GOT3 (cell line): Measurements from ENCODE around the gene ACAD11.
"Not testable (repeated sequence)": the region's sequence is repeated elsewhere in the genome, so short reads cannot be mapped to it uniquely, and the experiment has no call there.

Experiments used
- DNase-seq: peaks from one replicate; lab custom pipeline; 2025; ENCODE audit warnings: mixed read lengths; lab: John Stamatoyannopoulos, UW

Gene ACAD11

GRCh38 chr3:132645058-132645457, 14.6 kb downstream of the ACAD11 start:
- no peak for DNase-seq

- DNase-seq: no peak
Observed at GRCh38 chr3:132643366-132643765, 16.2 kb downstream of the ACAD11 start.

GRCh38 chr3:132642539-132642847, 17.1 kb downstream of the ACAD11 start:
- DNase-seq: no peak

DNA sequence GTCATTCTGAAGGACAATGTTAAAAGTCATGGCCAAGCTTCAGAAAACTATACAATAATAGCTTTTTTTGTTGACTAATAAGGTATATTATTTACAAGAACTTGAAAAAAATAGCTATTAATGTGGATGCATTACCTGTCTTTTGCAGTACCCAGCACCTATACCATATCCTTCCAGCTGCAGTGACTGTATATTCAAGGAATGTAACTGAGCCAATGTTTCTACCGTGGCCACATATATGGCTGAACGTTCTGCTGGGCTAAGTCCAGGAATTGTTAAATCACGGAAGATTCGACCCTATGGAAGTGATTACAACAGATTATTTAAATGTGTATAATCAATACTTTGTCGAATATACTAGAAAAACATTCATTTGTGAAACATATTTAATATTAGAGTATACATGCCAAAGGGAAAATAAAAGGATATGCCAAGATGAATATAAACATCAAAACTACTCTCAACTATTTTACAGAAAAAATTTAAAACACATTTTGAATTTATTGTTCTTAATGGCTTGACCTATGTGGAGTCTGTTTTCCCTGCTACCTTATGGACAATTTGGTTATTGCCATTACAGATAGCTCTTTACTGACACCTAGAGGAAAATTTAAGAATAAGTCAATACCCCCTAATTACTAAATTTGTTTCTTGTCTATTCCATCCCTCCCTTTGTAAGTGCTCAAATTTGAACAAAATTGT, 17.6 kb downstream of the ACAD11 start:
- no peak for DNase-seq

GRCh38 chr3:132641427-132641826, 18.2 kb downstream of the ACAD11 start:
- not testable (repeated sequence) for DNase-seq

DNA sequence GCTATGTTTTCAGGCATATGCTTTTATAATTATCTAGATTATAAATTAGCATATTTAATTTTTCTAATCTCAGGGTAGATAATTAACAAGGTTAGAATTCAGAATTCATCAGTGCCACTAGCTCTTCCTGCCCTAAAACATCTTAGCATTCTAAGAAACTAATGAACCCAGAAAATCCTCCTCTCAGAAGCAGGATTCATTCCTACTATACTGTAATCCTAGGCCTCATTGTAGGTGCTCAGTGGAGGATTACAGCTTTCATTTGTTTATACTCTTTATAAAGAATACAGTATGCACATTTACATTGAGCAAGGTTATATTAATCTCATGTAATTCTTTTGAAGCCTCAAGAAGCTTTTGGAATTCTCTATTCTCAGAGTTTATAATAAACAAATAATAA, 20.9 kb downstream of the ACAD11 start:
- no peak for DNase-seq

- DNase-seq: no peak
Observed at GRCh38 chr3:132637590-132637989, 22.0 kb downstream of the ACAD11 start.

GRCh38 chr3:132635052-132635451, 24.6 kb downstream of the ACAD11 start:
- DNase-seq: no peak

- no peak for DNase-seq
Observed at GRCh38 chr3:132630612-132631011, 29.0 kb downstream of the ACAD11 start.

DNA sequence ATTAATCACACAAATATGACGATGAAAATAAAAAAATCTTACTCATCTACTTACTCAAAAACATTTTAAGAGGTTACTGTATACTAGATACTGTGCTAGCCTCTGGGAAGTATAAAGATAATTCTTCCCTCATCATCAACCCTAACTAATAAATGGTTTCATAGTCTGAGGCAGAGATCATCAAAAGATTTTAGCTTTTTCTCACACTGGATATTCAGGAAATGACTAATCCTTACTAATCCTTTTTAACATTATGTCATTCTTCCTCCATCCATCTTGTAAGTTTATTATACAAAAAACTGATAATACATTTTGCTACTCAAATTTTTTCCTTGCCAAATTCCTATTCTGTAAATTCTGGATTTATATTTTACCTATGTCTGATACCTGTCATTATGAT, 29.7 kb downstream of the ACAD11 start:
- no peak for DNase-seq

- DNase-seq: no peak
Observed at GRCh38 chr3:132628157-132628556, 31.5 kb downstream of the ACAD11 start.

DNA sequence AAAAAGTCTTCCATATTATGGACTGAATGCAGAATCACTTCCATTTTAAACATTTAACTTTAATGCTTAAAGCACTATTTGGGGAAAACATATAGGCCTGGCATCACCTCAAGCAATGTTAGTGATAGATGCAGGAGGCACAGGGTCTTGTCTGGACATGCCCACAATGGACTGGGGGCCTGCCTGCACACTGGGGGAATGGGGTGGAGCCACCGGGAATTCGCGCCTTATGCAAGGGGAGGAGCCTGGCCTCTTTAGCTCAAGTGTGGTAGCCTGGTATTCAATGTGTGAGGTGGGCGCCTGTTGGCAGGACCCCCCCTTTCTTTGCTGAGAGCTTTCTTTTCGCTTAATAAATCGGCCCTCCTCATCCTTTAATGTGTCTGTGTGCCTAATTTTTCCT, 32.7 kb downstream of the ACAD11 start:
- DNase-seq: no peak

DNA sequence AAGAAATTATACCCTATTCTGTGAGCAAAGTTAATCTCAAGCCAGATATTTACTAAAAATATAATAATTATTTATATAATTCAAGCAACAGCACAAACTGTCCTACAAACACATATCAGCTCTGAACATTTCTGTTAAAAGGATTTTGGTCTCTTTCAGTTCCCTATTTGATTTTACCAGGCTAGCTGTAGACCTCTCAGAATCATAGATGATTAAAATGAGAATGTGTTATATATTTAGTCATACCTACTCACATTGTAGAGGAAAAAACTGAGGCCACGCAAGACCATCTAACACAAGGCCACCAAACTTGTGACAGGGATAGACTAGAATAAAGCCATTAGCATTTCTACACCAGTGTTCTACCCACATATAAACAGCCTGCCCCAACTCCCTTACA, 34.0 kb downstream of the ACAD11 start:
- no peak for DNase-seq

GRCh38 chr3:132624790-132625189, 34.8 kb downstream of the ACAD11 start:
- DNase-seq: no peak

DNA sequence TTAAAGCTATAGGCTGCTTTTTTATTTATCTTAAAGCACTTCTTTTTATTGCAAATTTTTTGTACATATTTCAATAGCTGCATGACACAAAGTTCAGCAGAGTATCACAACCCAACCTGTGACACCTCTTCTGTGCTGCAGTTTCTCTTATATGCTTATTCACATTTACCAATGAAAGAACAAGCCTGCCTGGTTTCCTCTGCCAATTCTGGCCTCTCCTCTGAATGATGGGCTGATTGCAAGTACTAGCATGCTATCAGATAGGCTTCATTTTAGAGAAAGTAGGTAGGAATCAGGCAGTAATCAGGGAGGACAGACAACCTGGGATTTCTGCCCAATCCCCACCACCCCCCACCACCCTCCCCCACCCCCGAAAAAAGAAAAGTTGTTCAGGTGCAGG, 36.0 kb downstream of the ACAD11 start:
- DNase-seq: no peak

DNA sequence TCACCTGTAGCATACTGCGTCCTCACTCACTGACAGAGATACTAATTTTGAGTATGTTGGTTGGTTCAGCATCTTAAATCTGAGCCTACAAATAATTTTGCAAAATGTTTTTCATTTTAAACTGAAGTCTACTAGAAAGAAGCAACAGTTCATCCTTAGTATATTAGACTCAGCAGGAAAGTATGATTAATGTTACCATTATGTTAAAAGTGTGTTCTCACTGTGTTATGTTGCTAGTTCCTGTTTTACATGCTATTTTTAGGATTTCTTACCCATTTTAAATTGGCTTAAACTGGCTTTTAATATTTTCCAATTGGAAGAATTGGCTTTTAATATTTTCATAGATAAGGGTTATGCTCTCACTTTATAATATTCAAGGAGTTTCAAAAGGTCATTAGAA, 36.8 kb downstream of the ACAD11 start:
- DNase-seq: no peak

- DNase-seq: no peak
Observed at GRCh38 chr3:132622148-132622547, 37.5 kb downstream of the ACAD11 start.

GRCh38 chr3:132616780-132617179, 42.8 kb downstream of the ACAD11 start:
- DNase-seq: no peak

DNA sequence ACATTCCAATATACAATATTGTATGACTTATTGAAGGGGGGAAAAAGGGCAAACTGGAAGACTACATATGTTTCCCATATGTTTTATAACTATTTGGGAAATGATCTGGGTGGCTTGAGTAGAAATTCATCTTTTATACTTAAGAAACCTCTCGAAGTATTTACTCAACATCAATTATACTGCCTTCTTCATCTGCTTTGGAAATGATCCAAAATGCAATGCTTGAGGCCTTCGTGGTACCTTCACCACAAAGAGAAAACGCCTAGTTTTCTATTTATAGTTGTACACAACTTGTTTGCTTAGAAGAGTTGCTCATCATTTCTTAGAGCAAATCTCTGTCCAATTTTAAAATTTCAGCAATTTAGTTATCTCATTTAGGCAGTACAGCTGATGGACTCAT, 43.7 kb downstream of the ACAD11 start:
- no peak for DNase-seq

GRCh38 chr3:132615301-132615700, 44.3 kb downstream of the ACAD11 start:
- not testable (repeated sequence) for DNase-seq

DNA sequence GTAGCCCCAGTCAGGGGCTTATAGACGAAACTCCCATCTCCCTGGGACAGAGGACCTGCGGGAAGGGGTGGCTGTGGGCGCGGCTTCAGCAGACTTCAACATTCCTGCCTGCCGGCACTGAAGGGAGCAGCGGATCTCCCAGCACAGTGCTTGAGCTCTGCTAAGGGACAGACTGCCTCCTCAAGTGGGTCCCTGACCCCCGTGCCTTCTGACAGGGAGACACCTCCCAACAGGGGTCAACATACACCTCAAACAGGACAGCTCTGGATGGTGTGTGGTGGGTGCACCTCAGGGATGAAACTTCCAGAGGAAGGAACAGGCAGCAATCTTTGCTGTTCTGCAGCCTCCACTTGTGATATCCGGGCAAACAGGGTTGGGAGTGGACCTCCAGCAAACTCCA, 53.0 kb downstream of the ACAD11 start:
- not testable (repeated sequence) for DNase-seq

GRCh38 chr3:132606085-132606484, 53.5 kb downstream of the ACAD11 start:
- DNase-seq: no peak

DNA sequence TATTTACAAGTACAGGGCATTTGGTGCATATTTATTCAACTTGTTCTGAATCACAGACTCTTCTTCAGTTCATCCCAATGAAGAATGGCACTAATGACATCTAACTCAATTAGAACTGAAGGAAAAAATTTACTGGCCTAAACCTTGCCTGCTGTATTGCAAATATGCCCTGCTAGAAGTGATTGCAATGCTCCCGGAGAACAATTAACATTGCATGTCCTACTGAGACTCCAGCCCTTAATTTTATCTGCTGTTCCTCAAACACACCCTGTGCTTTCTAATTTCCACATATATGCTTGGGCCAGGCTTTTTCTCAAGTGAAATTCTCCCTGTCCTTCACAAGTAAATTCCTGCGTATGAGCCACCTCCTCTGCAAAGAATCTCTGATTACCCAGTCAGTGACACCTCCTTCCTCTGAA, 54.2 kb downstream of the ACAD11 start:
- no peak for DNase-seq

DNA sequence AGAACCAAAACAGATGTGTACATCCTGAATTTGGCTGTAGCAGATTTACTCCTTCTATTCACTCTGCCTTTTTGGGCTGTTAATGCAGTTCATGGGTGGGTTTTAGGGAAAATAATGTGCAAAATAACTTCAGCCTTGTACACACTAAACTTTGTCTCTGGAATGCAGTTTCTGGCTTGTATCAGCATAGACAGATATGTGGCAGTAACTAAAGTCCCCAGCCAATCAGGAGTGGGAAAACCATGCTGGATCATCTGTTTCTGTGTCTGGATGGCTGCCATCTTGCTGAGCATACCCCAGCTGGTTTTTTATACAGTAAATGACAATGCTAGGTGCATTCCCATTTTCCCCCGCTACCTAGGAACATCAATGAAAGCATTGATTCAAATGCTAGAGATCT, 59.0 kb downstream of the ACAD11 start:
- not testable (repeated sequence) for DNase-seq

GRCh38 chr3:132598181-132598580, 61.4 kb downstream of the ACAD11 start:
- DNase-seq: no peak
